ENCODE data around the gene PPA1.

GRCh38 chr10:70222340-70222794 is 10.9 kb downstream of the PPA1 start:
- no peak for TF ChIP-seq CTCF (IDR thresholded peaks at IDR 0.05)
- no peak for TF ChIP-seq POLR2A (IDR thresholded peaks at IDR 0.05)

Measured in uterus (tissue), 2 donors.